Ectodermal cell (in vitro differentiated cells): ENCODE data around the gene ELOVL2.
"Not testable (repeated sequence)": the region's sequence is repeated elsewhere in the genome, so short reads cannot be mapped to it uniquely, and the experiment has no call there.

Experiments
- H3K27ac ChIP-seq: 2 replicates; pipeline ENCODE4 v1.7.0; 2013; ENCODE audit warnings: mild to moderate bottlenecking, low read depth, low read length; ENCODE audit not compliant: insufficient read depth, poor library complexity, severe bottlenecking
- H3K27me3 ChIP-seq: 2 replicates; pipeline ENCODE4 v1.7.0; 2013; ENCODE audit warnings: mild to moderate bottlenecking, low read length; ENCODE audit not compliant: insufficient read depth, control insufficient read depth, poor library complexity, severe bottlenecking
- H3K36me3 ChIP-seq: one replicate; pipeline ENCODE4 v1.7.0; 2013; ENCODE audit warnings: low read length; ENCODE audit not compliant: control insufficient read depth, insufficient read depth
- H3K4me1 ChIP-seq: one replicate; pipeline ENCODE4 v1.7.0; 2013; ENCODE audit warnings: low read length; ENCODE audit not compliant: control insufficient read depth, insufficient read depth
- H3K4me3 ChIP-seq: 2 replicates; pipeline ENCODE4 v1.7.0; 2013; ENCODE audit warnings: low read depth, low read length, control low read depth; ENCODE audit not compliant: insufficient read depth
- H3K9me3 ChIP-seq: 2 replicates; pipeline ENCODE4 v1.7.0; 2013; ENCODE audit warnings: mild to moderate bottlenecking, low read length, moderate library complexity; ENCODE audit not compliant: control insufficient read depth
- WGBS, 2 experiments: methylation state at CpG; one replicate each; pipeline ENCODE4 v1.1.7; 2013; ENCODE audit warnings: missing lambda C conversion rate in 2 of 2; 5-methylcytosine and 5-hydroxymethylcytosine counted together

The ELOVL2 gene

DNA sequence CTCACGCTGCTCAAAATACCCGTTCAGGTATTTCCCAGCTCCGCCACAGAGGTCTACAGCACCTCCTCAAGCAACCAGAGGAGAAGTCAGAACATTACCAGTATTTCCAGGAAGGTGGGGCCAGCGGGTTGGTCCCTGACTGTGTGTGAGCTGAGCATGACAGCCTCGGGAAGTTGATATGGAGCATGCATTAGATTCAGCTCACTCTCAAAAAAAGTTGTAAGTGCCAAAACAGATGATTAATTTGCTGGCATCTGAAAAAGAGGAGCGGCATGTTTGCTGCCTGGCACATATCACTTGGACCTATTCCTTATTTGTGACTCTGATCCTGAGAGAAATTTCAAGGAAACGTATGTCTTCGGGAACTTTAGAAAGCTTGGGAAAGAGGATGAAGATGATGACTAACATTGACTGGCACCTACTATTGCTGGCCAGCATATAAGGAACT lies 32.3 kb downstream of the ELOVL2 start:
- 64 to 66% methylated on average over 8 of the region's 8 CpGs for WGBS, 2 experiments
- H3K27me3 ChIP-seq = no peaks in the 10 kb centered on the region
- H3K4me3 ChIP-seq = no peak overlapping the region
- H3K4me1 ChIP-seq = no peaks in the 10 kb centered on the region
- no peaks in the 10 kb centered on the region for H3K9me3 ChIP-seq
- no peak overlapping the region for H3K27ac ChIP-seq
- H3K36me3 ChIP-seq = no peaks in the 10 kb centered on the region

DNA sequence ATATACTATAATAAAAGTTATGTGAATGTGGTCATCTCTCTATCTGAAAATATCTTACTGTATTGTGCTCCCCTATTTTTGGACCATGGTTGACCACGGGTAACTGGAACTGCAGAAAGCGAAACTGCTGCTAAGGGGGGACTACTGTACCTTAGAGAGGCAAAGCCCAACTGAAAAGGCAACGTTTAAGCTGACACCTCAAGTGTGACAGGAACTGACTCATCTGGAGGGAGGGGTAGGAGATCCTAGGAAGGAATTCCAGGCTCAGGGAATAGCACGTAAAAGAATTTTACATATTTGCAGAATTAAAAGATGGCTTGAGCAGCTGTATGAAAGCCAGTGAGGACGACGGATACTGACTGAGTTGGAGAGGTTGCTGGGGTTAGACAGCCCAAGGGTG lies 34.8 kb downstream of the ELOVL2 start:
- Histone ChIP-seq H3K4me3 (no peak overlapping the region), H3K9me3 (peaks cover 2% of the 10 kb centered on the region), H3K36me3 (no peaks in the 10 kb centered on the region), H3K27me3 (no peaks in the 10 kb centered on the region), H3K4me1 (no peaks in the 10 kb centered on the region), H3K27ac (no peak overlapping the region)
- WGBS, 2 experiments = 57 to 62% methylated on average over 6 of the region's 6 CpGs

DNA sequence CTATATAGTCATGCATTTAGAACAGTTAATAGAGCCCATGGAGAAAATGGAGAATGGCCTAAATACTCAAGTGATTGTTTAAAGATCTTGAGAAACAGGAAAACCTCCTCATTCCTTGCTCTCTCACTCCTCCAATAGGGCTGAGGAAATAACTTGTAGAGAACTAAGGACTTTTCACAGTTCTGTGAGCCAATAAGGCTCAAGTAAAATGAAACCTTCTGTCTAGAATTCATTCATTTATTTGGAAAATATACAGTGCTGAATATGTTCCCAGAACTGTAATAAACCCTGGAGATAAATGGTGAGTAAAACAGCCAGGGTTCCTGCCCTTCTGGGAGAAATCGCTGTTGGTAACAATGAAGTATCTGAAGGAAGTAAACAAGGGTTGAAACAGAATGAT lies 35.3 kb downstream of the ELOVL2 start:
- Histone ChIP-seq H3K27ac (no peak overlapping the region), H3K36me3 (no peaks in the 10 kb centered on the region), H3K27me3 (no peaks in the 10 kb centered on the region), H3K9me3 (peaks cover 2% of the 10 kb centered on the region), H3K4me3 (no peak overlapping the region), H3K4me1 (no peaks in the 10 kb centered on the region)
- 92 to 96% methylated on average over 1 of the region's 1 CpG for WGBS, 2 experiments

DNA sequence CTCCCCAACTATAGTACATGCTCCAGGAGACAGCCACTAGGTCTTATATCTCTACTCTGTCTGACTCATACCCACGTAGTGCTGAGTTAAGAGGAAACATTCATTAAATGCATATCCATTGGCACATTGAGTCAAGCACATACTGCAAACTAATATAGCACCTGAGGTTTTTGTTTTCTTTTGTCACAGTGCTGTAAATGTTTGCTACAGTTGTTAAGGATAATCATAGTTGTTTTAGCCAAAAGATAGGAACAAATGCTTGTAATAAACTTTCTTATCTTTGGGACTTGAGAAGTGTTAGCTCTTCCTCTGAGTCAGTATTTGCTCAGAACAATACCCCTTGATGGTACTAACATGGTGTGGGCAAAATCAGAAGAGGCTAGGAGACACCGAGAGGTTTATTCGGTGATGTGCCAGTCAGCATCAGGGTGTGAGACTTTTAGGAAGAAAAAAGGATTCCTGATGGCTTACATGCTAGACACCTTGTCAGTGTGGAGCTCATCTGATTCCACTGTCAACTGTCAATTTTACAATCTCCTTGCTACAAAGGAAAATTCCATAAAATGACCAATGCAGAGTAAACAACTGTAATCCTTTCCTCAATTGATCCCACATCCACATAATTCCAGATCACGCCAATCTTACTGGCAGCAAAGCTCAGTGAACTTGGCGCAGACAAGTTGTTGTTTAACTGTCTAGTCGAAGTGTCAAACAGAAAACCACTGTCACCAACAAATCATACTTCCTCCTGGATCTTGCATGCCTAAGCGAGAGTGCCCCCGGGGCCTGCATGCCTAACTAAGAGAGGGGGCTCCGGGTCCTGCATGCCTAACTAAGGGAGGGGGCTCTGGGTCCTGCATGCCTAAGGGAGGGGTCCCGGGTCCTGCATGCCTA lies 36.1 kb downstream of the ELOVL2 start:
- H3K27me3 ChIP-seq = no peaks in the 10 kb centered on the region
- H3K36me3 ChIP-seq = no peaks in the 10 kb centered on the region
- no peak overlapping the region for H3K4me3 ChIP-seq
- H3K4me1 ChIP-seq = no peaks in the 10 kb centered on the region
- H3K27ac ChIP-seq = no peak overlapping the region
- WGBS, 2 experiments = 84 to 85% methylated on average over 10 of the region's 10 CpGs
- H3K9me3 ChIP-seq = peaks cover 2% of the 10 kb centered on the region

DNA sequence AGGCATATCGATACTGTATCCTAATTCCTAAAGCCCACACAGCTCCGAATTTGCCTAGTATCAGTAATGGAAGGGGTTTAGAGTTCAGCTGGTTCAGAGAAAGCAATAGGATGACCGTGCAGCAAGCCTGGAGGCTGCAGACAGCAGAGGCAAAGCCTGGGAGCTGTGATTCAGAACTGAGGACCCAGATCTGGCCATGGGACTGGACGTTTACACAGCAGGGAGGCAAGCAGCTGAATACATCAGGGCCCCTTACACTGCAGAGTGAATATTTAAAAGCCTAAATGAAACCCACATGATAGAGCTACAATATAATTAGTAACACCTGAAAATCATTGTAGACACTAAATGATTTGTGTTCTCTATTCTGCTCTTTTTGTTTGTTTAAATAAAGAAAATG lies 38.0 kb downstream of the ELOVL2 start:
- Histone ChIP-seq H3K4me3 (no peak overlapping the region), H3K27me3 (no peaks in the 10 kb centered on the region), H3K9me3 (peaks cover 2% of the 10 kb centered on the region), H3K4me1 (no peaks in the 10 kb centered on the region), H3K36me3 (no peaks in the 10 kb centered on the region), H3K27ac (no peak overlapping the region)
- 73 to 78% methylated on average over 4 of the region's 4 CpGs for WGBS, 2 experiments

DNA sequence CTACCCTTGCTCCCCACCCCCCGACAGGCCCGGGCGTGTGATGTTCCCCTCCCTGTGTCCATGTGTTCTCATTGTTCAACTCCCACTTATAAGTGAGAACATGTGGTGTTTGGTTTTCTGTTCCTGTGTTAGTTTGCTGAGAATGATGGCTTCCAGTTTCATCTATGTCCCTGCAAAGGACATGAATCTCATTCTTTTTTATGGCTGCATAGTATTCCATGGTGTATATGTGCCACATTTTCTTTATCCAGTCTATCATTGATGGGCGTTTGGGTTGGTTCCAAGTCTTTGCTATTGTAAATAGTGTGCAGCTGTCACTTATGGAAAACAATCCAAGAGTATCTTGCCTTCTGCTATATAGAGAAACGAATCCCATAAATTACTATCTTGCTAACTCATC lies 40.8 kb downstream of the ELOVL2 start:
- WGBS, 2 experiments = 92 to 96% methylated on average over 5 of the region's 5 CpGs
- not testable (repeated sequence) for H3K27me3 ChIP-seq, H3K27ac ChIP-seq, H3K9me3 ChIP-seq, H3K36me3 ChIP-seq, H3K4me1 ChIP-seq, H3K4me3 ChIP-seq

DNA sequence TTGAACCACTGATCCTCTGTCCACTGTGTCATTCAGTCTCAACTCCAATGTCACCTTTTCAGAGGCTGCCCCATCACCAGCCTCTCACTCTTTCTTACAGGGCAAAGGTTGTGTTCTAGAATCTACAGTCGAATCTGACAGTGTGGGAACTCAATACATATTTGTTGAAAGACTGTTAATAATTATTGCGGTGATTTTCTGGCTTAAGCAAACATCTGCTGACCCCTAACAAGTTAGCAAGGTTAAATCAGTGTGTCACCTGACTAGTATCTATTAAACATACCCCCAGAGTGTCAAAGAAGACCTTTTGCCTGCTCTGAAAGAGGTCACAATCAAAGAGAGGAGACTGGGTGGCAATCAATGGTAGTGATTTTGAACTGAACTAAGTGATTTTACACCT lies 41.9 kb downstream of the ELOVL2 start:
- H3K9me3 ChIP-seq = peaks cover 2% of the 10 kb centered on the region
- WGBS, 2 experiments = 93 to 95% methylated on average over 2 of the region's 2 CpGs
- H3K4me3 ChIP-seq = no peak overlapping the region
- no peak overlapping the region for H3K27ac ChIP-seq
- no peaks in the 10 kb centered on the region for H3K27me3 ChIP-seq
- H3K36me3 ChIP-seq = no peaks in the 10 kb centered on the region
- no peaks in the 10 kb centered on the region for H3K4me1 ChIP-seq

DNA sequence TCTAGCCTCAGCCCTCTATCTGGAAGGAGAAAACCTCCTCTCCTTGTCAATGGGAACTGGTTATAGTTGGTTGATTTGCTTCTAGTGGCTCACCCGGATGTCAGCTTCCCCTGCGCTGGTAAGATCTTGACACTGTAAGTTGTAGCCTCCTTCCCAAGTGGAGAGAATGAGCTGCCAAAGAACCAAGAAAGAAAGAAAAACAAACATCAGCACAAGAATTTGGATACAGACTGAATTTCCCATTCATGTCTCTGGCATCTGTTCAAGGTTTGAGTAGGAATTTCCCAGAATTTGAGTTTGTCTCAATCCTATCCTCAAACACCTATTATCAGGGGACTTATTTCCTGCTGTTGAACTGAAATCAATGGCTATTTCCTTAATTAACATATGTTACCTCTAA lies 44.1 kb downstream of the ELOVL2 start:
- H3K36me3 ChIP-seq = no peaks in the 10 kb centered on the region
- no peak overlapping the region for H3K4me3 ChIP-seq
- WGBS, 2 experiments = 92 to 100% methylated on average over 2 of the region's 2 CpGs
- H3K27ac ChIP-seq = no peak overlapping the region
- H3K27me3 ChIP-seq = no peaks in the 10 kb centered on the region
- H3K4me1 ChIP-seq = peaks cover 6% of the 10 kb centered on the region
- no peaks in the 10 kb centered on the region for H3K9me3 ChIP-seq

DNA sequence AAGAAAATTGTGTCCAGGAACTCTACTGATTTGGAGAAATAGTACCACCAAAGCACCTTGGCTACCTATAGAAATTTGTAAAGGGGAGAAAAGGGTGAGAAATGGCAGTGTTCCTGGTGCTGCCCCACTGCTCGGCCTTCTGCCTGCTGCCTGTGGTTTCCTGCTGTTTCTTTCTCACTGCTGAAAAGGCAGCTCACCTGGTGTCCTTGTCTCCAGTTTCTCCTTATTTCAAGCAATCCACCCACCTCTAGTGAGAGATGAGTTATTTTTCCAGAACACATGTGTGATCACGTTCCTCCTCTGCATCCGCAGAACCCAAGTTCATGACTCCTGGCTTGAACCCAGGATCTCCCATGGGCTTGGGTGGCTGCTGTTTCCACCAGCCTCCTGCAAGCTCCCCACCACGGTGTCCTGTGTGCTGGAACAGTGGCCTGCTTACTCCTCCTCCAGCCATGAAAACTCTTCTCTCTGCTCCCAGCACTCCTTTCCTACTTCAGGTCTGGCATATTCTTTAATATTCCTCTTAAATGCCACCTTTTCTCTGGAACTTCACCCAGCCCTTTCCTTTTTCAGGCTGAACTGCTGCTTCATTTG lies 48.9 kb downstream of the ELOVL2 start:
- H3K9me3 ChIP-seq = no peaks in the 10 kb centered on the region
- 41 to 51% methylated on average over 4 of the region's 4 CpGs for WGBS, 2 experiments
- H3K27me3 ChIP-seq = no peaks in the 10 kb centered on the region
- no peak overlapping the region for H3K27ac ChIP-seq
- H3K36me3 ChIP-seq = no peaks in the 10 kb centered on the region
- peaks cover 10% of the 10 kb centered on the region for H3K4me1 ChIP-seq
- H3K4me3 ChIP-seq = no peak overlapping the region

DNA sequence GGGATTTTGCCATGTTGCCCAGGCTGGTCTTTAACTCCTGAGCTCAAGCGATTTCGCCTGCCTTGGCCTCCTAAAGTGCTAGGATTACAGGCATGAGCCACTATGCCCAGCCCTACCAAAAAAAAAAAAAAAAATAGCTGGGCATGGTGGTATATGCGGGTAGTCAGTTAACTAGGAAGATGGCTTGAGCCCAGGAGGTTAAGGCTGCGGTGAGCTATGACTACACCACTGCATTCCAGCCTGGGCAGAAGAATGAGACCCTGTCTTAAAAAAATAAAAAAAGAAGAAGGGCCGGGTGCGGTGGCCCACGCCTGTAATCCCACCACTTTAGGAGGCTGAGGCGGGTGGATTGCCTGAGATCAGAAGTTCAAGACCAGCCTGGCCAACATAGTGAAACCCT lies 50.2 kb downstream of the ELOVL2 start:
- WGBS, 2 experiments = 89 to 95% methylated on average over 8 of the region's 8 CpGs
- Histone ChIP-seq H3K4me3 (no peak overlapping the region), H3K36me3 (no peaks in the 10 kb centered on the region), H3K9me3 (no peaks in the 10 kb centered on the region), H3K27ac (no peak overlapping the region), H3K27me3 (no peaks in the 10 kb centered on the region), H3K4me1 (peaks cover 10% of the 10 kb centered on the region)
